ENCODE measurements around the gene SYT4. TPM values are rescaled to one million over a fixed set of nuclear protein-coding genes. Genes with fewer than 3 reads are reported as not detected.

SYT4 gene
- 9.7 and 10.2 TPM in 2 replicates for total RNA-seq (2021; fragmentation: NEBNext Ultra II Directional; extraction: Animal tissue kit (Norgen Biotek cat#: 25700))
- 1.1 and 2.4 TPM in 2 replicates for polyA plus RNA-seq (2011; rRNA removed)
- 2.0 TPM for polyA plus RNA-seq (2011; cell fraction: cytosol; rRNA removed)
- 1.4 TPM for polyA plus RNA-seq (2011; cell fraction: nucleus; rRNA removed)
- polyA plus RNA-seq (2012, experiment 1 of 2), result 3.7 to 8.8 TPM (median 5.5 TPM) in 4 replicates
- polyA plus RNA-seq (2012, experiment 2 of 2), result 0.55 TPM
- 17.8 TPM for polyA plus RNA-seq (2013, experiment 1 of 2)
- polyA plus RNA-seq (2013, experiment 2 of 2), result 20.4 TPM
- polyA minus RNA-seq (2011; rRNA and poly(A)+ RNA removed), result 3.5 and 5.5 TPM in 2 replicates
- polyA minus RNA-seq (2011; cell fraction: cytosol; rRNA and poly(A)+ RNA removed), result 6.3 TPM
- polyA minus RNA-seq (2011; cell fraction: nucleus; rRNA and poly(A)+ RNA removed), result 12.5 TPM
- long read RNA-seq, experiment 1, full-length matches to known transcripts, result 4 of 15 reads
- long read RNA-seq, experiment 1, partial matches to known transcripts, result 1 of 15 reads
- long read RNA-seq, experiment 1, other reads (novel, unspliced or antisense), result 10 of 15 reads
- long read RNA-seq, experiment 2, full-length matches to known transcripts, result 2 of 4 reads
- long read RNA-seq, experiment 2, partial matches to known transcripts, result 0 of 4 reads
- long read RNA-seq, experiment 2, other reads (novel, unspliced or antisense), result 2 of 4 reads

GRCh38 chr18:43277164-43277600, at the start of gene SYT4:
SYT4 (minus strand) TSS chr18:43277490; CDS start chr18:43277281, 209 bp downstream.
- CTCF ChIA-PET (ENCODE audit: partially characterized antibody), result interaction anchor here (0.6 to 2.2 kb wide), 5 partner anchors 57 to 1176 kb away, joined by 3 to 4 read pairs (median 3); no protein-coding TSS in a partner anchor
- TF ChIP-seq PHF8 (conservative IDR thresholded peaks at IDR 0.05; ENCODE audit: low read depth, low read length), result no peak
- TF ChIP-seq EP300 (IDR thresholded peaks at IDR 0.05; ENCODE audit: borderline replicate concordance in 1 of 2, low read depth in 2 of 2, low read length in 2 of 2), result no peak
- no peak; the same call in 1 of the 2 replicates for TF ChIP-seq MAX (IDR thresholded peaks at IDR 0.05)
- TF ChIP-seq ATF3 (IDR thresholded peaks at IDR 0.05; ENCODE audit: insufficient read depth, low read depth, low read length), result no peak
- TF ChIP-seq SIN3A (conservative IDR thresholded peaks at IDR 0.05 in 1 of 2, IDR thresholded peaks at IDR 0.05 in 1 of 2; ENCODE audit: low read depth in 1 of 2, low read length in 2 of 2), result peak; percentile 88 to 90; a peak in 3 of 4 replicates
- no peak for TF ChIP-seq MAFK (IDR thresholded peaks at IDR 0.05; ENCODE audit: low read depth, low read length)
- TF ChIP-seq GABPA (IDR thresholded peaks at IDR 0.05; ENCODE audit: borderline replicate concordance, insufficient read depth, low read length), result no peak
- no peak for TF ChIP-seq GTF2F1 (IDR thresholded peaks at IDR 0.05; ENCODE audit: borderline replicate concordance, low read depth, low read length)

More at GRCh38 chr18:43277164-43277600, at the start of gene SYT4:
- H3K36me3 ChIP-seq (ENCODE audit: control insufficient read depth in 2 of 4, insufficient read depth in 4 of 4, low read length in 3 of 4), result no peaks in the 10 kb centered on the region
- H3K27ac ChIP-seq (ENCODE audit: low read depth, low read length), result peak within 1 kb of the TSS; percentile 58; the same call in 1 of the 2 replicates
- no peaks in the 10 kb centered on the region for H3K79me1 ChIP-seq (ENCODE audit: low read depth, low read length)
- H3K23ac ChIP-seq (ENCODE audit: insufficient read length), result no peak within 1 kb of the TSS
- H3K4ac ChIP-seq (replicated peaks; ENCODE audit: insufficient read length, low read depth, low read length), result no peak within 1 kb of the TSS
- H2BK120ac ChIP-seq (replicated peaks; ENCODE audit: low read depth, low read length), result no peak within 1 kb of the TSS
- peak within 1 kb of the TSS; percentile 14 to 53 (median 40); a peak in 7 of 8 replicates for H3K4me3 ChIP-seq (ENCODE audit: extremely low read depth in 1 of 4, insufficient read depth in 2 of 4, low read depth in 3 of 4, low read length in 4 of 4)
- H3K56ac ChIP-seq (replicated peaks; ENCODE audit: insufficient read length, low read depth, low read length), result no peak within 1 kb of the TSS
- H2BK20ac ChIP-seq (ENCODE audit: low read length), result no peak within 1 kb of the TSS
- peak within 1 kb of the TSS; percentile 43 for H2AFZ ChIP-seq (ENCODE audit: low read length)
- peak within 1 kb of the TSS; percentile 40; the same call in 1 of the 2 replicates for H2BK12ac ChIP-seq (ENCODE audit: low read depth, low read length)
- FAIRE-seq, result peak; percentile 7
- H2AK5ac ChIP-seq (ENCODE audit: low read depth, low read length), result no peak within 1 kb of the TSS
- peak; percentile 66 to 80 for DNase-seq (ENCODE audit: low read depth in 1 of 2, low spot score in 2 of 2)
- H4K20me1 ChIP-seq (replicated peaks in 1 of 2; ENCODE audit: control insufficient read depth in 1 of 2, insufficient read depth in 2 of 2, low read length in 2 of 2), result no peaks in the 10 kb centered on the region
- H2BK5ac ChIP-seq (ENCODE audit: low read depth, low read length), result peak within 1 kb of the TSS; percentile 69; the same call in 1 of the 2 replicates
- 0 out of 4 replicates have a peak, but pooled peaks cover 0 to 6% of the 10 kb centered on the region in 2 experiments for H3K79me2 ChIP-seq (ENCODE audit: control insufficient read depth in 1 of 2, insufficient read depth in 2 of 2, low read length in 2 of 2)
- no peak within 1 kb of the TSS; a peak in 3 of 7 replicates for H3K9ac ChIP-seq (replicated peaks in 1 of 4; ENCODE audit: extremely low read depth in 1 of 4, low read depth in 3 of 4, low read length in 3 of 4)
- WGBS, 2 experiments (ENCODE audit: extremely low coverage in 1 of 2, insufficient coverage in 1 of 2, insufficient read length in 1 of 2, insufficient replicate concordance in 2 of 2, low coverage in 1 of 2, low lambda C conversion rate in 2 of 2, missing lambda C conversion rate in 1 of 2), result 6% methylated on average over 20 of the region's 20 CpGs; no CpG with 5 or more reads in 1 of the 2 experiments
- H4K5ac ChIP-seq (ENCODE audit: insufficient read length, low read depth, low read length), result no peak within 1 kb of the TSS
- no peak within 1 kb of the TSS for H3K14ac ChIP-seq (ENCODE audit: insufficient read length)
- H3K4me1 ChIP-seq (replicated peaks in 1 of 4; ENCODE audit: control insufficient read depth in 3 of 4, insufficient read depth in 4 of 4, low read length in 3 of 4), result peaks cover 0 to 5% (median 2%) of the 10 kb centered on the region in 4 experiments; a peak in 2 of 7 replicates
- peak within 1 kb of the TSS; percentile 55 to 84 for H3K4me2 ChIP-seq (ENCODE audit: insufficient read depth in 1 of 2, low read depth in 2 of 2, low read length in 2 of 2)
- H3K23me2 ChIP-seq (ENCODE audit: low read depth, low read length), result no peaks in the 10 kb centered on the region
- H3K9me3 ChIP-seq (ENCODE audit: insufficient read depth in 2 of 2, low read depth in 1 of 2, low read length in 1 of 2), result no peaks in the 10 kb centered on the region
- POLR2A ChIA-PET (ENCODE audit: partially characterized antibody), result no interaction called here
- H4K91ac ChIP-seq (replicated peaks; ENCODE audit: insufficient read length, low read length), result no peak within 1 kb of the TSS
- no peak within 1 kb of the TSS for H2BK15ac ChIP-seq (ENCODE audit: low read length)
- no peaks in the 10 kb centered on the region for H3K27me3 ChIP-seq (replicated peaks in 1 of 4; ENCODE audit: control insufficient read depth in 3 of 4, extremely low read depth in 1 of 4, insufficient read depth in 3 of 4, low read length in 3 of 4)
- no peak within 1 kb of the TSS; the same call in 1 of the 2 replicates for H3K18ac ChIP-seq (ENCODE audit: extremely low read depth, low read length)
- no peak within 1 kb of the TSS for H4K8ac ChIP-seq (ENCODE audit: extremely low read depth, insufficient read depth, low read length)

Data from H1 (cell line).